CD4-positive, alpha-beta T cell (primary cell): ENCODE data around the gene CCDC27. TPM values are rescaled to one million over a fixed set of nuclear protein-coding genes. Genes with fewer than 3 reads are reported as not detected.

Source experiments
- ATAC-seq: fragments of 200-7000 bp; cut with Tn5 transposase; one replicate; pipeline ENCODE4 v1.10.0; 2022; ENCODE audit warnings: mild to moderate bottlenecking; ENCODE audit not compliant: poor library complexity
- CTCF ChIA-PET: fragments of 350-600 bp; sonication (Branson Sonifier 250); formaldehyde crosslinking; loops from one replicate; lab custom pipeline; 2021; ENCODE audit warnings: antibody characterized with exemption, inconsistent platforms; lab: Charles Lee
- POLR2A ChIA-PET: fragments of 350-600 bp; sonication (Branson Sonifier 250); formaldehyde crosslinking; loops from one replicate; lab custom pipeline; 2021; ENCODE audit warnings: antibody characterized with exemption, inconsistent platforms; lab: Charles Lee
- DNase-seq, 14 experiments: peaks; one replicate each; pipeline ENCODE4 v3.0.0-alpha.2; 2013 to 2020; ENCODE audit warnings: mixed read lengths in 2 of 14
- H3K27ac ChIP-seq, 2 donors: one replicate each; pipeline versions ENCODE4 v1.5.1 to v1.7.0; 2013; ENCODE audit warnings: low read length in 2 of 2, low read depth in 1 of 2, mild to moderate bottlenecking in 1 of 2
- H3K27me3 ChIP-seq, 2 experiments: 1 replicate in 1 of 2; 2 replicates in 1 of 2; pipeline versions ENCODE4 v1.6.1 to v1.7.0; 2013; ENCODE audit warnings: low read length in 2 of 2, control low read depth in 1 of 2, mild to moderate bottlenecking in 1 of 2, moderate library complexity in 1 of 2; ENCODE audit not compliant: insufficient read depth in 2 of 2, control insufficient read depth in 1 of 2
- H3K36me3 ChIP-seq: one replicate; pipeline ENCODE4 v1.6.1; 2013; ENCODE audit warnings: low read length, control low read depth; ENCODE audit not compliant: insufficient read depth
- H3K4me1 ChIP-seq: one replicate; pipeline ENCODE4 v1.6.1; 2013; ENCODE audit warnings: low read length, control low read depth; ENCODE audit not compliant: insufficient read depth
- H3K4me3 ChIP-seq: one replicate; pipeline ENCODE4 v1.5.1; 2013; ENCODE audit warnings: mild to moderate bottlenecking, low read length, moderate library complexity
- H3K9me3 ChIP-seq, 2 experiments: 1 replicate in 1 of 2; 2 replicates in 1 of 2; pipeline versions ENCODE4 v1.6.1 to v1.7.0; 2013; ENCODE audit warnings: low read length in 2 of 2, mild to moderate bottlenecking in 2 of 2, control low read depth in 1 of 2, moderate library complexity in 1 of 2; ENCODE audit not compliant: control insufficient read depth in 1 of 2, insufficient read depth in 1 of 2
- H3K27ac Mint-ChIP-seq: one replicate; pipeline ENCODE4 v1.8.0; 2020; ENCODE audit warnings: mixed read lengths
- H3K27me3 Mint-ChIP-seq: one replicate; pipeline ENCODE4 v1.8.0; 2021; ENCODE audit warnings: mixed read lengths
- H3K36me3 Mint-ChIP-seq: one replicate; pipeline ENCODE4 v1.8.0; 2021; ENCODE audit warnings: low read depth, mixed read lengths
- H3K4me1 Mint-ChIP-seq: one replicate; pipeline ENCODE4 v1.8.0; 2021; ENCODE audit warnings: low read depth, mixed read lengths
- H3K4me3 Mint-ChIP-seq: one replicate; pipeline ENCODE4 v1.8.0; 2020; ENCODE audit warnings: mild to moderate bottlenecking, mixed read lengths
- H3K9me3 Mint-ChIP-seq: one replicate; pipeline ENCODE4 v1.8.0; 2020; ENCODE audit warnings: mixed read lengths
- intact Hi-C, 2 experiments: fragments of 100-400 bp; cut with DNase I in 1 of 2; cut with micrococcal nuclease in 1 of 2; formaldehyde crosslinking; loops; one replicate each; pipeline versions ENCODE4 v1.15.1 to v1.9.0; 2023 to 2025; cut with DNase I, micrococcal nuclease
- total RNA-seq, 174 experiments: library from RNA in 2 of 174; stranded (reverse) in 2 of 174; gene quantifications; one replicate each; pipeline ENCODE4 v1.2.3 and lab custom pipeline; 2021 to 2026
- TF ChIP-seq, protein P1 (sequence below): fragments of 200-600 bp; IDR thresholded peaks from one replicate; pipeline ENCODE4 v1.8.0; 2022; ENCODE audit warnings: antibody characterized with exemption, mild to moderate bottlenecking

Gene CCDC27
- total RNA-seq, 2 experiments from 2014 or later: not detected

DNA sequence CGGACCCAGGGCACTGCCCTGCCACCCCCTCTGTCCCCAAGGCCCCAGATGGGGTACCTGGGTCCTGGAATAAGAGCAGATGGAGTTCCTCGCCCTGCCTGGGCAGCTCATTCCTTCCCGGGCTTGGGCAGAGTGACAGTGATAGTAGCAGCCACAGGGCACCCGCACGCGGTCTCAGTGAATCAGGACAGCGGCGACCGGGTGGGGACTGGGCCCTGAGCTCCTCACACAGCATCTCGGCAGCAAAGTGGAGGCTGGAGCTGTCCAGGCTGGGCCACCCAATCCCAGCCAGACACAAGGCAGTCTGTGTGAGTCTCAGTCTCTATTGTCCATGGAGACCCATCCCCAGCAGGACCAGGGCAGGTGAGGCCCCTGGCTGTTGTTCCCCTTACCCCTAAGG is 37.4 kb upstream of the CCDC27 start:
- intact Hi-C loops: no loop called here
- H3K27me3 Mint-ChIP-seq: peaks cover 10% of the 10 kb centered on the region
- H3K27ac ChIP-seq: no peak overlapping the region
- POLR2A ChIA-PET: no interaction called here
- peaks cover 18% of the 10 kb centered on the region for H3K4me1 ChIP-seq
- CTCF ChIA-PET: no interaction called here
- no peak overlapping the region for H3K27ac Mint-ChIP-seq
- H3K4me3 Mint-ChIP-seq: no peak overlapping the region
- no peaks in the 10 kb centered on the region for H3K9me3 Mint-ChIP-seq
- H3K4me3 ChIP-seq: no peak overlapping the region
- ATAC-seq: no peak
- no peaks in the 10 kb centered on the region for H3K36me3 Mint-ChIP-seq
- H3K4me1 Mint-ChIP-seq: no peaks in the 10 kb centered on the region
- TF ChIP-seq, protein P1, sequence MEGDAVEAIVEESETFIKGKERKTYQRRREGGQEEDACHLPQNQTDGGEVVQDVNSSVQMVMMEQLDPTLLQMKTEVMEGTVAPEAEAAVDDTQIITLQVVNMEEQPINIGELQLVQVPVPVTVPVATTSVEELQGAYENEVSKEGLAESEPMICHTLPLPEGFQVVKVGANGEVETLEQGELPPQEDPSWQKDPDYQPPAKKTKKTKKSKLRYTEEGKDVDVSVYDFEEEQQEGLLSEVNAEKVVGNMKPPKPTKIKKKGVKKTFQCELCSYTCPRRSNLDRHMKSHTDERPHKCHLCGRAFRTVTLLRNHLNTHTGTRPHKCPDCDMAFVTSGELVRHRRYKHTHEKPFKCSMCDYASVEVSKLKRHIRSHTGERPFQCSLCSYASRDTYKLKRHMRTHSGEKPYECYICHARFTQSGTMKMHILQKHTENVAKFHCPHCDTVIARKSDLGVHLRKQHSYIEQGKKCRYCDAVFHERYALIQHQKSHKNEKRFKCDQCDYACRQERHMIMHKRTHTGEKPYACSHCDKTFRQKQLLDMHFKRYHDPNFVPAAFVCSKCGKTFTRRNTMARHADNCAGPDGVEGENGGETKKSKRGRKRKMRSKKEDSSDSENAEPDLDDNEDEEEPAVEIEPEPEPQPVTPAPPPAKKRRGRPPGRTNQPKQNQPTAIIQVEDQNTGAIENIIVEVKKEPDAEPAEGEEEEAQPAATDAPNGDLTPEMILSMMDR: no peak
- no peak for DNase-seq
- no peaks in the 10 kb centered on the region for H3K36me3 ChIP-seq
- H3K27me3 ChIP-seq: peaks cover 0 to 5% of the 10 kb centered on the region in 2 experiments
- no peaks in the 10 kb centered on the region for H3K9me3 ChIP-seq

DNA sequence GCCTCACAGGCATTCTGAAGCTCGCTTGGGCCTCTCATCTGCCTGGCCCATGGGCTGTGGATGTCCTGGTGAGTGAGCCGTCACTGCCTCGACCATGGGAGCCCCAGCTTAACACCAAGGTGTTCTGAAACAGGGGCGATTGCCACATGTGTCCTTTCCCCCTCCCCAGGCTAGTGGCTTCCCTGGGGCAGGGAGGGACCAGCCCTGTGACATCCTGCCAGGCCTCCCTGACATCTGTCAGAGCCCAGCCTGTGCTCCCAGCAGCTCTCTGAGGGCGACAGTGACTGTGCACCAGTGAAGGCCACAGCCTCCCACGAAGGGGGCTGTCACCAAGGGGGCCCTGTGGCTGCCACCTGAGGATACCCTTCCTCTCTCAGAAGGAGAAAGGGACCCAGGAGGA is 35.9 kb upstream of the CCDC27 start:
- ChIA-PET CTCF (no interaction called here), POLR2A (no interaction called here)
- no peaks in the 10 kb centered on the region for H3K9me3 Mint-ChIP-seq
- no peaks in the 10 kb centered on the region for H3K36me3 Mint-ChIP-seq
- H3K4me3 ChIP-seq: no peak overlapping the region
- H3K27me3 Mint-ChIP-seq: peaks cover 4% of the 10 kb centered on the region
- peaks cover 3% of the 10 kb centered on the region for H3K4me1 Mint-ChIP-seq
- H3K36me3 ChIP-seq: no peaks in the 10 kb centered on the region
- peaks cover 0 to 5% of the 10 kb centered on the region in 2 experiments for H3K27me3 ChIP-seq
- H3K4me1 ChIP-seq: peaks cover 28% of the 10 kb centered on the region
- ATAC-seq: no peak
- TF ChIP-seq, protein P1: no peak
- H3K9me3 ChIP-seq: no peaks in the 10 kb centered on the region
- DNase-seq: no peak
- H3K27ac Mint-ChIP-seq: no peak overlapping the region
- intact Hi-C loops: no loop called here
- H3K4me3 Mint-ChIP-seq: no peak overlapping the region
- no peak overlapping the region for H3K27ac ChIP-seq

DNA sequence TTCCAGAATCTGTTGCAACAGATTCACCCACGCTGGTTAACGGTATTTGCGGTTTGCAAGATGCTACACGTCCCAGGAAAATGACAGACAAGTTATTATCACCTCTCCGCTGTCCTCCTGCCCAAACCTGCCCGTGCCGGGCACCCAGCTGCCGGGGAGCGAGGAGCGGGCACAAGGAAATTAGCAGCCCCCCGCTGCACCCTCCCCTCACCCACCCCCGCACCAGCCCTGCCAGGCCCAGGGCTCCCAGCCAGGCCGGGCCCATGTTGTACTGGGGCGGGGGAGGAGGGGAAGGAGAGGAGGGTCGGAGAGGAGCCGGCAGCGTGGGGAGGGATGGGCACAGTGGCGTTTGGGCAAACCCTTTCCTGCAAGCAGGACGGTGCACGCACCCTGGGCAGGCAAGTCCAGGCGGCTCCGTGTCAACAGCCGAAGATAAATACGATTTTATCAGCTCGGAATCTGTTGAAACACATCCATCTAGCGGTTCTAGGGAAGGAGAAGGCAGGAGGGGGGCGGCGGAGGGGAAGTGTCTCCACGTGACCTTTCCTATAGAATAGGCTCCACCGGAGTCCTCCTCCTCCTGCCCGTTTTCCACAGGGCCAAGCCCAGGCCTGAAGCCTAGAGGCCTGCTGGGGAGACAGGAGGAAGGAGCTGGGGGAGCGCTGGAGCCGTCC is 35.1 kb upstream of the CCDC27 start:
- no peak overlapping the region for H3K27ac Mint-ChIP-seq
- TF ChIP-seq, protein P1: no peak
- ChIA-PET POLR2A (no interaction called here), CTCF (no interaction called here)
- no peak overlapping the region for H3K4me3 ChIP-seq
- no peak for DNase-seq
- no peak overlapping the region for H3K27ac ChIP-seq
- H3K27me3 Mint-ChIP-seq: no peaks in the 10 kb centered on the region
- H3K4me1 Mint-ChIP-seq: peaks cover 3% of the 10 kb centered on the region
- H3K4me1 ChIP-seq: peaks cover 28% of the 10 kb centered on the region
- intact Hi-C loops: no loop called here
- ATAC-seq: no peak
- no peaks in the 10 kb centered on the region for H3K9me3 Mint-ChIP-seq
- no peaks in the 10 kb centered on the region for H3K36me3 ChIP-seq
- H3K27me3 ChIP-seq: peaks cover 0 to 4% of the 10 kb centered on the region in 2 experiments
- no peak overlapping the region for H3K4me3 Mint-ChIP-seq
- no peaks in the 10 kb centered on the region for H3K36me3 Mint-ChIP-seq
- H3K9me3 ChIP-seq: no peaks in the 10 kb centered on the region
